NCI-H748 (cell line): ENCODE measurements around the gene KLHL35.

ENCODE experiments used
- DNase-seq: peaks from one replicate; lab custom pipeline; 2025; ENCODE audit not compliant: unreplicated experiment; lab: John Stamatoyannopoulos, UW

KLHL35 gene

DNA sequence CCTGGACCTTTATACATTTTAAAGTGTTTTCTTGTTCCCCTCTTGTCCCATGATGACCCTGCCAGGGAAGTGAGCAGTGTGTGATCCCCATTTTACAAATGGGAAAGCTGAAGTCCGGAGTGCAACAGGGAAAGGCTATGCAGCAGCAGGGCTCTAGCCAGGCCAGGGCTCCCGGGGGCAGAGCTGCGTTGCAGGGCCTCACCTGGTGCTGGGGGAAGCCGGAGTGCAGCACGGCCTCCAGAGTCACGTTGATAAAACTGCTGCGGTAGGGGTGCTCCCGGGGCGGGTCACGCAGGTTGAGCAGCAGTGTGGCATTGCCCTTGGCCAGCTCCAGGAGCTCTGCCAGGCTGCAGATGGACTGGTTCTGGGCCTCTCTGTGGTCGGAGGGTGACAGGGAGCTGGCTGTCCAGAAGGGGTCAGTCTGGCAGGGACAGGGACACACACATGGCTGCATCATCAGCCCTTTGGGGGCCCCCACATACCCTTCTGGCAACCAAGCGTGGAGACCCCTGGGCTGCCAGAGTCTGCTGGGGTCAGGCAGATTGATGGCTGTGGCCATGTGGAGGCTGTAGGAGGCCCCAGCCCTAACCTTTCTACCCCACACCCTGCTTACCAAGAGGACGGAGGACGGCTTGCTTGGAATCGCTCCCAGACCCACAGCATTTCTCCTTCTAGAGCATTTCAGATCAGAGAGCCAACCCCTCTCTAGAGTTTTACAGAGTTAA is 9.3 kb upstream of the KLHL35 start:
- no peak for DNase-seq

DNA sequence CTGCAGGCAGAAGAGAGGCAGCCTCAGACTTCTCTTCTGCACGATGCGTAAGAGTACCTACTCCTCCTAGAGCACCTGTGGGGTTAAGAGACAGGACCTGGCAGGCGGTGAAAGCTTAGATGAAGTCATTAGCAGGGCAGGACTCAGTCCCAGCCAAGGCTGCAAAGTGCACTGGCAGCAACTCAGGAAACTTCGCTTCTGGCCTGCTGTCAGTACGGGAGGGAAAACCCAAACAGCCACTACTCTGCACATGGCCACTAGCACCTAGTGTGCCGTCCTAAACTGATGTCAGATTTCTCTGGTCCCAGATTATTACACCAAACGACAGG is 8.8 kb upstream of the KLHL35 start:
- no peak for DNase-seq

DNA sequence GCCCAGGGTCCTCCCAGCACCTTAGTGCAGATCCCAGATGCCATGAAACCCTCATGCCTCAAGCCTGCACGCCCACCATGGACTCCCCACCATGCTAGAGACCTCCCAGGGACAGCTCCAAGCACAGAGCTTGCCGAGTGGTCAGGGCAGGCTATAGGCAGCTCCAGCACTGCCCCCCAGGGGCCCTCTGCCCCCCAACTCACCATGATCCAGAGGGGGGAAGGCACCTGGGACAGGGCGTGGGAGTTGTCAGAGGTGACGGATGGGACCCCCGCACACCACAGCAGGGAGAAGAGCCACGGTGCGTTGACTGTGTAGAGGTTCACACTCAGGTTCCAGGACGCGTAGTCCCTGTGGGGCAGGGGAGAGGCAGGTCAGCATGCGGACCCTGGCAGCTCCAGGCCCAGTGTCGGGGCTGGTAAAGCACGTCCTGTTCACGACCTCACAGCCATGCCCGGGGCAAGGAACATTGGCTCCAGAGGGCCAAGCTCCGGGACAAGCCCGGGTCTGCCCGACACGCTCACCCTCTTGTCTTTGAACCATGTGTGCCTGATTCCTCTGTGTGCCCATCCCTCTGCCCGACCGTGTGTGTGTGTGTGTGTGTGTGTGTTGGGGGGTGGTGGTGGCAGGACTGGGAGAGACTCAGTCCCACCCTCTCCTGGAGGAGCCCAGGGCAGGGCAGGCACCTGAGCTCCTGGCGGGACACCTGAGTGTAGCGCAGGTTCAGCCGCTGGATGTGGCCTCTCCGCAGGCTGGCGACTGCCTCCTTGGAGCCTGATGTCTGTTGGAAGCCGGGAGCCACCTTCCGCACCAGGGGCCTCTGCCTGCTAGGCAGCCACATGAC is 8.2 kb upstream of the KLHL35 start:
- no peak for DNase-seq

DNA sequence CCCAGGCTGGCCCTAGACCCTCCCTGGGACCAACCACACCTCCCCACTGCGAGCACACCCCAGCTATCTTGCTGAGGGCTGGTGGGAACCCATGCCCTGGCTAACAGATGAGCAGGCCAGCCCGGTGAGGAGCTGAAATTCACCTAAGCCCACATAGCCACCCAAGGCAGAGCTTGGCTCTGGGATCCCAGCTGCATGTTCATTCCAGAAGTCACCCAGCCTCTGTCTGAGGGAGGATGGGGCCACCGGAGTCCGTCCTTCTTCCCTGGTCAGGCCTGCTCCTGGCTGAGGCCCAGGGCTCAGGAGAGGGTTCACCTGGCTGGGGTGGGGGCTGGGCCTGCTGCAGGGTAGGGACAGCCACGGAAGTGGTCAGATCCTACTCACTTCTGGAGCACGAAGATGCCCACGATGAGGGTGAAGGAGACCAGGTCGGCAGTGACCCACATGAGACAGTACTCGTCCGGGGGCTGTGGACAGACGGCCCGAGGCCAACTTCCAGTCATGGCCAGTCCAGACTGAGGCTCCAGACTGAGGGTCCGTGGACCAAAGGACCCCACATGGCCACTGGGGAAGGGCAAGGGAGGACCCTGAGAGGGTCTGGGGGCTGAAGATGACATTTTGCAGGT is 6.6 kb upstream of the KLHL35 start:
- DNase-seq = no peak

DNA sequence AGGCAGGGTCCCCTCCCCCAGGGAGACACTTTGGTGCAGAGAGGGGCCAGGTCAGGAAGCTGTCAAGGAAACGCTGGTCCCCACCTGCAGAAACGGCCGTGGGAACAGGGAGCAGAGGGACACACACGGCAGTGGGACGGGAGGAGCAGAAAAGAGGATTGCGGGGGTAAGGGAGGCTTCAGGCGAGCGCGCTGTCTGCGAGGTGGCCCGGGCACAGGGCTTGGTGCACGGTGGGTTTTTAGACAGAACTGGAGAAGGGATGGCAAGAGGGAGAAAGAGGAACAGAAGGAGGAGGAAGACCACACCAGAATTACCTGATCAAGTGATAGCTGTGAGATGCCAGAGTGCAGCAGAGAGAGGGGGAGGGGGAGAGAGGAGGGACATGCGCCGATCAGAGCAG is 6.0 kb upstream of the KLHL35 start:
- DNase-seq = no peak

DNA sequence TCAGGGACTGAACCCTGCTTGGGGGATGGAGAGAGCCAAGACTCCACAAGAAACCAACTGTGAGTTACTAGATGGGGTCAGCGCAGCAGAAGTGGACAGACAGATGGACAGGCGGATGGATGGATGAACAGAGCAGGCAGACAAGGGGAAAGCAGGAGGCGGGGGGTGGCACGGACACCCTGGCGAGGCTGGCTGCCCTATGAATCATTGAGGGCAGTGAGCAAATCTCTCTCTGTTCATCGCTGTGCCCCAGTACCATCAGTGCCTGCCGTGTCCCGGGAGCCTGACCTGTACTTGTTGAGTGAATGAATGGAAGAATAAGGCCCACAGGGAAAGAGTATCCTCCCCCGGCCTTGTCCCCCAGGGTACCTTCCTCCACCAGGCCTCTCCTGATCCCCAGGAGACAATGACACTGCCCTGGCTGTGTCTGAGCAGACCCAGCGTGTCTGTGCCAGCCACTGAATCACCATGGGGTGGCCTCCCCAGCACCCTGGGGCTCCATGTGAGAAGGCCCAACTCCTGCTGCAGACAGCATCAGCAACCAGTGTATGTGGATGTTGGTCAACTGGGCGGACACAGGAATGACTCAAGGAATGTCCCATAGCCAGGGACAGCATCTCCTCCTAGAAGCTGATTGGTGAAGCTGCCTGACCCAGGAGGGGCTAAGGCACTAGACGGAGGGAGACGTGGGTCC is 5.1 kb upstream of the KLHL35 start:
- no peak for DNase-seq

DNA sequence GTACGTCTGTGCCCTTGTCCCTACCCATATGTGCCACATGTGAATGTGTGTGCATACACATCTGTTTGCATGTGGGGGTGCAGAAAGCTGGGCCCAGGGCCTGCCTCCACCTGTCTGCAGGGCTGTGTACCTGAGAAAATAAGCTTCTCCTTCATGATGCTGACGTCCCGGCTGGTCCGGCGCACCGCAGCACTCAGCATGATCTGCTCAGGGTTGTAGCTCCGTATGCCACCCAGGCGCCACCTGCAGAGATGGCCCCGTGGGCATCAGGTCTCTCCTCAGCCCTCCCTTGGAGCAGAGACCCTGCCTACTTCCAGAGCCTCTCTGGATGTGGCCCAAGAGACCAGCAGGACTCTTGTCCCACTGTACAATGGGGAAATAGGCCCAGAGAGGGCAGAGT is 3.8 kb upstream of the KLHL35 start:
- no peak for DNase-seq

DNA sequence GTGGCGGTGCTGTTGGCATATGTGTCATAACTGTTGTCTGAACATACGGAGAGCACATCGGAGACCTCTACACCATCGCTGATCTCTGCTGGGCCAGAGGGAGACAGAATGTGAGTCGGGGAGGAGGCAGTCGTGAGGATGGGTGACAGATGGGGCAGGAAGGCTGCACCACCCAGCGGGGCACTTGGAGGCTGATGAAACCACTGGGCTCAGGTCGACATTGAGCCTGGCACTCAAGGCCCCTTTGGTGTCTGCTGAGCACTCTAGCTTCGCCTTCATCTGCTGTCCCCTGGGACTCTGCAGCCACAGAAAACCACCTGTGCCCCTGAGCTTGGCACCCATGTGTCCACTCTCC is 2.5 kb upstream of the KLHL35 start:
- DNase-seq = no peak

DNA sequence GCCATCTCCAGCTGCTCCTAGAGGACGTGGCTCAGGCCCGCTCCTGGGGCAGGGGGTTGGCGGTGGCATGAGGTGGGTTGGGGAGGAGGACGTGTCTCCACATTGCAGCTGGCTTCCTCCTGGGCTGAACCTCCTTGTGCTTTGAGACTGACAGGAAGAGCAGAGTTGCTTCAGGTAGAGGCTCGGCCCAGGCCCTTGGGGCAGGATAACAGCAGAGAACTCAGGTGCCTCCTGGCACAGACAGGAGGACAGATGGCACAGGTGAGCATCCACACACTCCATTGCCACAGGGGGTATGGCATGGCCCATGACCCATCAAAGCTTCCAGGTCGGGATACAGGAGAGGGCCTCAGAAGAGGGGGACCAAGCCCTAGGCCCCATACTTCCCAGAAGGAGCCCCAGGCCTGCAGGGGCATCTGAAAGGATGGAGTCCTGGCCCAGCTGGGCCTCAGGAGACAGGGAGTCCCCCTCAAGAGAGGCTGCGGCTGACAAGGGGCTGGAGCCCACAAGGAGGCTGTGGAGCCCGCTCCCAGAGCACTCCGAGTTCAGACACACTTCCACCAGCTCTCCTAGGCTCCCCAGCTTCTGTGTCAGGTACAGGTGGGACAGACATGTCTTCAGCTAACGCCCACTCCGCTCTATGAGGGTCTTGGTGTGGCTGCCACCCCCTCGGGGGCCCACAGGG is 2.0 kb upstream of the KLHL35 start:
- DNase-seq = no peak

DNA sequence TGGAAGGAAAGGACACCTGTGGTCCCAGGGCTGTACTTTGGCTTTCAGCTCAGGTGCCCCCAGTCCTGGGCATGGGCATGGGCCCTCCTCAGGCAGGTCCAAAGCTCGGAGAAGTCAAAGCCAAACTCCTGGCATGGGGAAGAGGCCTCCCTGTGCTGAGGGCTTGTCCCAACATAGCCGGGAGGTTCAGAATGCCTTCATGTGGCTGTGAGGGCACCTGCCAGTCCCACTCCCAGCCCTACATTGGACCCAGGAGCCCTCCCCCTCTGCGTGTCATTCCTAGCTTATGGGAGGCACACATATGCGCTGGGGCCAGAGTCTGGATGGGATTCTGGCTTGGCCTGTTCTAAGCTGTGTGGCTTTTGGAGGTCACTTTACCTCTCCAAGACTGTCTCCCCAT is 1.0 kb upstream of the KLHL35 start:
- no peak for DNase-seq

DNA sequence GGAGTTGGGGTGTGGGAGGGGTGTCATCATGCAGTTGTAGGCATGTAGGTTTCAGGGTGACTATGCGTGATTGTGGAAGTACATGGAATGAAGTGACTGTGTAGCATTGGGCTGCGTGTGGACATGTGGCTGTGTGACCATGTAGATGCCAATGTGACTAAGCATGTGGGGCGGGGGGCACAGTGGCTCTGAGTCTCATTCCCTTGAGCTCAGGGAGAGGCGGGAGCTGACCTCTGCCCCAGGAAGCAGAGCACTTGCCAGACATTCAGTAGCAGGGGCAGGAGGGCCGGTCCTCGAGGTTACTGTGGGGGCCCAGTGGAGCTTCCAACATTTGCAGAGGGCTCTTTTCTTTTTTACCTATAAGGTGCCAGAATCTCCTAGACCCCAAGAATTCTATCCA is 440 bp upstream of the KLHL35 start:
- no peak for DNase-seq

DNA sequence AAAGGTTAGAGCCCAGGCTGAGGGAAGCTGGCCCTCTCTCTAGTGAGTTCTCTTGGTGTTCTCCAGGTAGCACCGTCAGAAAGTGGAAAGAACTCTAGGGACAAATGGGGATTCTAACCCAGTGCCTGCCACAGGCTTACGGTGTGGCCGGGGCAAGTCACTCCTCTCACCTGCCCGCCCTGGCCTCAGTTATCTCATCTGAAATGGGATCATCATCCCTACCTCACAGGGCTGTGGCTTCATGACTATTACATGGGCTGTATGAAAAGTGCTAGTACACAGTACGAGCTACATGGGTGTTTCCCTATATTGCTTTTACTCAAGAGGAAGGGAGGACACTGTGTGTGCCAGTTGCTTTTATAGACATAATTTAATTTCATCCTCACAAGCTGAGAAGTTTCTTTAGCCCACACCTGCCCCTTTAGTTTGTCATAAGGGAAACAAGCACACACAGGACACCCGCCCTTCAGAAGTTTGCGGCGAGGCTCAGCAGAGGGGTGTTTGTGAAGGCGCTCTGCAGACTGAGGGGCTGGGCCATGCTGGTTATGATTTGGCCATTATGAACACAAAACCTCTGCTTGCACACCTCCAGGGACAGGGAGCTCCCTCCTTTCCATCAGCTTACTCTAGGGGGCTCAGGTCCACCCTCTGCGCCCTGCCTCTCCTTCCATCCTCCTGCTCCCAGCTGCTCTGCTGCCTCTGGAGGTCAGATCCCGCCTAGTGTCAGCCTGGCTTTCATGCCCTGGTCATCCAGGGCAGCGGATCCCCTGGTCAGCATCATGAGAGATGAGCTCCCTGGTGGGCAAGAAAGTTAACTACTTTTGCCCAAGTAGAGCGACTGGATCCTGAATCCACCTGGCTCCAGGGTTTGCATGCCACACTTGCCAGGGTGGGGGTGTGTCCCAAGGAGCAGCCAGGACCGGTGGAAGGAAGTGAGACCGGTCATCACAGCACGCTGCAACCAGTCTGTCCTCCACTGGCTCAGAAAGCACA is 1.2 kb downstream of the KLHL35 start:
- no peak for DNase-seq

DNA sequence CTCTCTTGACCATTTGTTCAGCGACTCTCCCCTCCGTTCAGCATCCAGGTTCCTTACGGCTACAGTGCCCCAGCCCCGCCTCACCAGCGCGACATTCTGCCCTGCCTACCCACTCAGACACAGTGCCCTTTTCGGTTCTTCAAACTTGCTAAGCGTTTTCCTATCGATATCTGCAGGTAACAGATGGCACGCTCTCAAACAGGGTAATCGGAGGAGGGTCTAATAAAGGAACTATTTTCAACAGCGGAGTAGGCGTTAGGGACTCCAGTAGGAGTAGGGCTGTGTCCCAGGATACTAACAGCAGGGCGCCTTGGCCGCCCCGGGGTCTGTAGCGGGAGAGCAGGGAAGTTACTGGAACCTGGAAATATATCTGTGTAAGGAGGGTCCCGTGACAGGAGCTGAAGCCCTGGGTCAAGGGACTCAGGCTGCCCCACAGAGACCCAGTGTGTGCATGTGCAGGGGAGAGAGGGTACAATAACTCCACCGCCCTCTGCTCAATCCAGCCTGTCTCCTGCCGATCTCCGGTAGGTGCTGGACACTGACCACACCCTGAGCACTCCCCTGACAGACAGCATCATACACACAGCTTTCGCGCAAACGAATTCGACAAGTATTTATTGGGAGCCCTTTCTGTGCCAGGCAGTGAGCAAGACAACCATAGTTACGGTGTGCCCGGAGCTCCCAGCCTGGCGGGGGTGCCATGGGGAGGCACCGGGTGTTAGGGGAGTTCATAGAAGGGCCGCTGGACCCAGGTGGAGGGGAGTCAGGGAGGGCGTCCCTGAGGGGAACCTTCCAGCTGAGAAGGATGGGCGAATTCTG is 2.1 kb downstream of the KLHL35 start:
- DNase-seq = peak; percentile 59

DNA sequence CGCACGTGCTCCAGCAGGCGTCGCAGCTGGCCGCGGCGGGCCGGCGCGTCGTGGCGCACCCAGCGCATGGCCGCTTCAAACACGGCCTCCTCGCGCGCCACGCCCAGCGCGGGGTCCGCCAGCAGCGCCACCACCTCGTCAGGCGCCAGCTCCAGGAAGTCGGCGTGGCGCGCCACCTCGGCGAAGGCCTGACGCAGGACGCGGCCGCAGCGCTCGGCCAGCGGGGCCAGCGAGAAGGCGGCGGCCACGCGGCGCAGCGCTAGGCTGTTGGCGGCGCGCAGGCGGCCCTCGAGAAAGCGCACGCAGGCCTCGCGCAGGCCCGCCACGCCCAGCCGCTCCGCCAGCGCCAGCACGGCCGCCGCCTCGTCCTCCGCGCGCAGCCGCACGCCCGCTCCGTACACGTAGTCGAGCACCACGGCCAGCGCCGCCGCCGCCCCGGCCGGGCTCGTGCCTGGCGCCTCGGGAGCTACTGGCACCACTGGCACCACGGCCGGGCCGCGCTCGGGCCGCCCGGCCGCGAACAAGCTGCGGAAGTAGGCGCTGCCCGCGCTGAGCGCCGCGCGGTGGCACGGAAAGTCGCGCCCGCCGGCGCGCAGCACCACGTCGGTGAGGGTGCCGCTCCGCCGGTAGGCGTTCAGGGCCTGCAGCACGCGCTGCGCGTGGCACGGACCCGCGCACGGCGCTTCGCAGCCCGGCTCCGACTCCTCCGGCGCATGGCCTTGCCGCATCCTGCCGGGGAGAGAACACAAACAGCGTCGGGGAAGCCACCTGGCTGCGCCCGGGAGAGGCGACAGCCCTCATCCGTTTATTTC is 2.9 kb downstream of the KLHL35 start:
- DNase-seq = peak; percentile 89

DNA sequence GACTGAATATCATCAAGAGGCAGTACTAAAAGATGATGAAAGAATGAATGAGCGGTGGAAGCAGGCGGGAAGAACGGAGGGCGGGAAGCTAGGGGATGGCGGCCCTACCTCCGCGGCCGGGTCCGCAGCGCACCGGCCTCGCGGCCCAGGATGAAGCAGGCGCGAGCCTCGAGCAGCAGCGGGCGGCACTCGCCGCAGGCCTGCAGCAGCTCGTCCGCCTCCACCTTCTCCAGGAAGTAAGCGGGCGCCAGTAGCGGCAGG is 3.4 kb downstream of the KLHL35 start:
- DNase-seq = no peak

DNA sequence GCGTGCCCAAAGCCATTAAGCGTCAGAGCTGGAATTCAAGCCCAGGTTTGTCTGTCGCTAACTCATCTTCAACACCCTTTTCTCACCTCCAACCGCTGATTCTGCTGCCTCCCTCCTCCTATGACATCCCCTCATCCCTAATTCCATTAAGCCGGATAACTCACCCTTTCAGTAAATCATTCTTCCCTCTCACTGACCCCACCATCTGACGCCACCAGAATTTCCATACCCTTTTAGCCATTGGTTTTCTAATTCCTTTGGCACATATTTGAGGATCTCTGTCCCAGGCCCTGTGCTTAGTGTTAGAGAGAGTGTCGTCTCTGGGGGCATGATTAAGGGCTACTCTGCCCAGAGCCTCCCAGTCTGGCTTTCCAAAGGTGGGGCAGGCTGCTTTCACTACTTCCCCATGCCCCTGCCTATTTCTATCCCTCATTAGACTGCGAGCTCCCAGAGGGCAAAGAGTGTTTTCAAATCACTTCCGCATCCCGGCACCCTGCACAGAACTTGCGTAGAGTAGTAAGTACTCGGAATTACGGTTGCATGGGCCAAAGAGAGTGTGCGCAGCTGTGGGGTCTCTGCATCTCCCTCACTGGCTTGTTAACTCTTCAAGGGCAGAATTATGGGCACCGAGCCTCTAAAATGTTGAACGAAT is 3.9 kb downstream of the KLHL35 start:
- DNase-seq = no peak

DNA sequence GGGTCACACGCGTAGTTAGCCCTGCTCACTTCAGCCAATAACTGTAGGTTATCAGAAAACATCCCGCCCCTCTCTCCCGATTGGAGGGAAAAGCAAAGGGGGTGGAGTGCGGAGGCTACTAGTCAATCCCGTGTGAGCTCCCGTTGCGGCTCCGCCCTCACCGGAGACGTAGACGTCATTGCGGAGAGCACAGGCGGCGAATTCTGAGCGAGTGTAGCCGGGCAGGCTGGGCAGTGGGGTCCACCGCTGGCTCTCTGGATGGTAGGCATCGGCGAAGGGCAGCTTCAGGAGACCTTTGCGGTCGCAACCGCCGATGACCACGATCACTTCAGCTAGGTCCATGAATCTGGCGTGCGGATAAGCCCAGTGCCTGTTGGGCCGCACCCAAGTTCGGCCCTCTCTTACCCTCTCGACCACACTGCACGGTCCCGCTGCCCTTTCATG is 4.7 kb downstream of the KLHL35 start:
- peak; percentile 89 for DNase-seq

DNA sequence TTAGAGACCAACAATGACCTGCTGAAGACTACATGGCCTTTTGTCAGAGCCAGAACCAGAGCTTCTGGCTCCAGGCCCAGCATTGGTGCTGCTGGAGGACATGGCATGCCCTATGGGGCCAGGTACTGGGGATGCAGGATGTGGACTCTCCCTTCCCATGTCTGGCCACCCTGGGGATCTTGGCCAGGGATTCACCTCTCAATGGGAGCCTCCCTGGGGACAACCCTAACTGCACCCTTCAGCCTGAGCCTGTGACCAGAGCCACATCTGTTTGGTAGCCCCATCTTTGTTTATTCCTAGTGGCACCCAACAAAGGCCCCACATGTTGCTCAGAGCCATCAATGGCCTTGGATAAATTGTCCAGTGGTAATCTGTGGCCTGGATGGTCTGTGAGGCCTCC is 5.8 kb downstream of the KLHL35 start:
- DNase-seq = no peak
